NCI-H2029 (cell line): Measurements from ENCODE around the gene PM20D1.

Experiments used
- DNase-seq: peaks from one replicate; lab custom pipeline; 2025; lab: John Stamatoyannopoulos, UW

Gene PM20D1

DNA sequence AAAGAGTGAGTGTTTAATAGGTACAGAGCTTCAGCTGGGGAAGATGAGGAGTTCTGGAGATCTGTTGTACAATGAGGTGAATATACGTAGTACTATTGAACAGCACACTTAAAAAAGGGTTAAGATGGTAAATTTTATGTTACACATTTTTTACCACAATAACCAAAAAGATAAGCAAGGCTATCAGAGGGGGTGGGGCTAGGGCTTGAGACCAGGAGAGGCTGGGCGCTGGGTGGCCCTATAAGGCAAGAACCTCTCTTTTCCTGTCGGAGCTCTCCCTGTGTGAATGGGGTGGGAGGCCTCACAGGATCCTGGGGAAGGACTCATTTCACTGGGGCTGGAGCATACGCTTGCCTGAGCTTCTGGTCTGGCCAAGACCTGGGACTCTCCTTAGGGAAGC lies 45.9 kb downstream of the PM20D1 start:
- no peak for DNase-seq

GRCh38 chr1:205802060-205802459 lies 47.9 kb downstream of the PM20D1 start:
- no peak for DNase-seq

- peak; percentile 63 for DNase-seq
Observed at GRCh38 chr1:205800981-205801703, 48.8 kb downstream of the PM20D1 start.

GRCh38 chr1:205800427-205800826 lies 49.5 kb downstream of the PM20D1 start:
- DNase-seq = no peak

GRCh38 chr1:205798577-205798976 lies 51.4 kb downstream of the PM20D1 start:
- DNase-seq = no peak

DNA sequence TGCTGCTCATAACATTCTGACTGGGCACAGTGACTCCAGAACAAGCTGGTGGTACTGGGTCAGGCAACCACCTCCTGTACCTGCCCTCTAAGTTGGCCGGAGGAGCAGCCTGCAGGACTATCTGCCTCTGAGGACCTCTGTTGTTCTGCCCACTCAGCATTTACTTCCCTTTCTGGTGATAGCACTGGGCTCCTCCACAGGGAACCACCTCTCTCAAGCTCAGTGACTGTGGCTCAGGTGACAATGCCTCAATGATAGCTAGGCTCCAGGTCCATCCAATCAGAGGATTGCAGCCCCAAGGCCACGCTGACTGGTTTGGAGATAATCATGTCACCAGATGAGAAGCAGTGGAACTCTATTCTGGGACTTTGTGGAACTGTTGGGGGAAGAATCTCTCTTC lies 52.8 kb downstream of the PM20D1 start:
- no peak for DNase-seq

GRCh38 chr1:205794011-205794730 lies 55.8 kb downstream of the PM20D1 start:
- DNase-seq = no peak

- DNase-seq = no peak
Observed at GRCh38 chr1:205792961-205793673, 56.8 kb downstream of the PM20D1 start.

DNA sequence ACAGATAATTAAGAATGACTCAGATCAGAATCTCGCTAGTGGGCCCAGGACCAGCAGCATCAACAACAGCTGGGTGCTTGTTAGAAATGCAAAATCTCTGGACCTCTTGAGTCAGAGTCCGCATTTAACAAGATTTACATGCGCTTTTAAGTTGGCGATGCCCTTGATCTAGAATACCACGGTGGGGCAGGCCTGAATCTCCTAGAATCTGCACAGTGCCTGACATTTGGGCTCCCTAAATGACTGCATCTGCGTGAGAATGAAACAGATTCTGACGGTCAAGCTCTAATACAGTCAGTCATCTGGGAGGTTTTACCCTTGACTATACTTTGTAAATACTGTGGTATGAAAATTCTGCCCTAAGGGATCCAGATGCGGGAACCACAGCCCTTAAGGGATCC lies 57.5 kb downstream of the PM20D1 start:
- DNase-seq = no peak

- no peak for DNase-seq
Observed at GRCh38 chr1:205791568-205792180, 58.3 kb downstream of the PM20D1 start.

GRCh38 chr1:205787287-205787916 lies 62.5 kb downstream of the PM20D1 start:
- no peak for DNase-seq

DNA sequence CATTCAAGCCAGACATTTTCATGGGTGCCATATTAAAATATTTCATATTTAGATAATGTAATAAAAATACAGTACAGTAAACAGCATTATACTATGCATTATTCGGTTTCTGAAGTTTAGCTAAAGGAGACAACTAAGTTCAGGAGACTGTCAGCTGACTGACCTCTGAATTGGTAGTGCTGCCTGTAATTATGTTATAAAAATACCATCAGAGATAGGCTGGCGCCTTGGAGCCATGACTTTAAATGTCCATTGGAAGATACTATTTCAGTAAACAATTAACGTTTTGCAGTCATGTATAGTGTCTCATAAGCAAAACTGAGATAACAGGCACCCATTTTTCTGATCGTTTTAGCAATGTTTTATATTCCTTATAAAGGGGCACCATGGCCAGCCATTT lies 63.3 kb downstream of the PM20D1 start:
- no peak for DNase-seq

DNA sequence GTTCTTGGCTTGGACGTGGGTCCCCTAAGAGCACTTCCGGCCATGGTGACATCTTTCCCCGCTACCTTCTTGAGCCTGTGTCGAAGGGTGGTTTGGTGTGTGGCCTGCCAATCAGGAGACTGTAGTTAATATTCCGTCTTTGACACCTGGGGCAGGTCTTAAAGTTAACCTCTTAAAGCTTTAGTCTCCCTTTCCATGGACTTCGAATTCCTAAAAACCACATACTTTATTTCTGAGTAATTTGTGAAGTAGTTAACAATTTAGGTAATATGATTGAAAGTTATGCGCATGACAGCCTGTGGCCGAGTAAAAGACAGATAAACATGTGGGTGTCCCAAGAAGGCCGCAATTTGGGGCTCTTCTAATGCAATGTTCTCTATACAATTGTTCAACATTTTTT lies 64.5 kb downstream of the PM20D1 start:
- DNase-seq = no peak

GRCh38 chr1:205783904-205784303 lies 66.0 kb downstream of the PM20D1 start:
- DNase-seq = no peak

GRCh38 chr1:205783433-205783795 lies 66.5 kb downstream of the PM20D1 start:
- no peak for DNase-seq

DNA sequence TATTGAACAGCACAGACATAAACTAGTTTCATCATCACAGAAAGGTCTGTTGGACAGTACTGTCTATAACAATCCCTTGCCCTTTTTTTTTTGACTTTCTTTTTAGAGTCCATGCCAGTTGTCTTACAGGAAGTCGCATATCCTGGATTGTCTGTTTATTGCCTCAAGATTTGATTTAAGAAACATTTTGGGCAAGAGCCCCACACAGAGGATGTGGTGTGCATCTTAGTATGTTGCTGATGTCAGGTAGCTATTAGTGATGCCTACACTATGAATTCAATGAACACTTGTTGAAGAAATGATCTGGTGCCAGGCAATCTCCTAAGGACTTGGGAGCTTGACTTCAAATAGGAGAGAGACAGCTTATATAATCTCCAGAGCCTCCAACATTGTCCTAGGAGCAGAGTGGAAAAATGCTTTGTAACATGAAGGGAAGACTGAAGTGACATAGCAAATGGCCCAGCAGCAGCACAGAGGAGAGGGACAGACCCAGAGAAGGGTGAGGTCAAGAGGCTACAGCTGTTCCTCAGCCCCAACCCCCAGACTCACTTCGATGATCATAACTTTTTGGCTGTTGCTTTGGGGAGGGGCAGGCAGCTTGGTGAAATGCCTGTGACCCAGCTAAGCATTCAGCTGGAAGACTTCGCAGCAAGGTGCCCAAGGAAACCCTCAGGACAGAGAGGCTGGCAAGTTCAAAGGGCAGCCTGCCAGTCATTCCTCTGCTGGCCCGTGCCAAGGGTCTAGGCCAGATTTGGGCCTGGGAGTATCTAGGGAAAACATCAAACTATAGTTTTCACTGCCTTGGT lies 67.1 kb downstream of the PM20D1 start:
- DNase-seq = no peak

GRCh38 chr1:205780335-205780734 lies 69.6 kb downstream of the PM20D1 start:
- DNase-seq = no peak
